Sigmoid colon (tissue), 4 donors: Measurements from ENCODE around the gene PBX3.

Experiments used
- POLR2AphosphoS5 ChIP-seq, 4 donors: sonication (generic); formaldehyde crosslinking; IDR thresholded peaks; one replicate each; pipeline ENCODE4 v1.6.1; 2017; ENCODE audit warnings: antibody characterized with exemption in 4 of 4
- TF ChIP-seq, protein P1 (sequence below), 4 experiments: fragments of 450-650 bp in 3 of 4; fragments of 200-600 bp in 1 of 4; IDR thresholded peaks; one replicate each; pipeline ENCODE4 v1.5.1; 2016 to 2019; ENCODE audit warnings: antibody characterized with exemption in 4 of 4, mild to moderate bottlenecking in 3 of 4, moderate library complexity in 2 of 4

DNA sequence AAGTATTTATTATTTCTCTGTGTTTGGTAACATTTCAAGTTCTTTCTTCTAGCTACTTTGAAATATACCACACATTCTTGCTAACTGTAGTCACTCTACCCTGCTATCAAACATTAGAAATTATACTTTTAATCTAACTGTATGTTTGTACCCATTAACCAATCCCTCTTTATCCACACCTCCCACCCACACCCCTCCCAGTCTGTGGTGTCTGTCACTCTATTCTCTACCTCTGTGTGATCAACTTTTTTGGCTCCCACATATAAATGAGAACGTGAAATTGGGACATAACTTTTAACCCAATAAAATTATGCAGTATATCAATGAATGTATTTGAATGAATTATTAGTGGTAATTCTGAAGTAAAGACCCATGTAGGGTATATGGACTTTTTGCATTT, 79.7 kb downstream of the PBX3 start:
- TF ChIP-seq, protein P1, sequence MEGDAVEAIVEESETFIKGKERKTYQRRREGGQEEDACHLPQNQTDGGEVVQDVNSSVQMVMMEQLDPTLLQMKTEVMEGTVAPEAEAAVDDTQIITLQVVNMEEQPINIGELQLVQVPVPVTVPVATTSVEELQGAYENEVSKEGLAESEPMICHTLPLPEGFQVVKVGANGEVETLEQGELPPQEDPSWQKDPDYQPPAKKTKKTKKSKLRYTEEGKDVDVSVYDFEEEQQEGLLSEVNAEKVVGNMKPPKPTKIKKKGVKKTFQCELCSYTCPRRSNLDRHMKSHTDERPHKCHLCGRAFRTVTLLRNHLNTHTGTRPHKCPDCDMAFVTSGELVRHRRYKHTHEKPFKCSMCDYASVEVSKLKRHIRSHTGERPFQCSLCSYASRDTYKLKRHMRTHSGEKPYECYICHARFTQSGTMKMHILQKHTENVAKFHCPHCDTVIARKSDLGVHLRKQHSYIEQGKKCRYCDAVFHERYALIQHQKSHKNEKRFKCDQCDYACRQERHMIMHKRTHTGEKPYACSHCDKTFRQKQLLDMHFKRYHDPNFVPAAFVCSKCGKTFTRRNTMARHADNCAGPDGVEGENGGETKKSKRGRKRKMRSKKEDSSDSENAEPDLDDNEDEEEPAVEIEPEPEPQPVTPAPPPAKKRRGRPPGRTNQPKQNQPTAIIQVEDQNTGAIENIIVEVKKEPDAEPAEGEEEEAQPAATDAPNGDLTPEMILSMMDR (IDR thresholded peaks at IDR 0.05) = no peak
- TF ChIP-seq POLR2AphosphoS5 (IDR thresholded peaks at IDR 0.05) = no peak
